IPS-15b (cell line): ENCODE data around the gene KIF3B.
"Not testable (repeated sequence)": the region's sequence is repeated elsewhere in the genome, so short reads cannot be mapped to it uniquely, and the experiment has no call there.

Experiments used
- H3K27me3 ChIP-seq: one replicate; pipeline ENCODE4 v1.6.1; 2013; ENCODE audit warnings: low read length; ENCODE audit not compliant: control insufficient read depth, insufficient read depth
- H3K36me3 ChIP-seq: one replicate; pipeline ENCODE4 v1.6.1; 2013; ENCODE audit warnings: low read length; ENCODE audit not compliant: control insufficient read depth, insufficient read depth
- H3K4me1 ChIP-seq: one replicate; pipeline ENCODE4 v1.6.1; 2013; ENCODE audit warnings: mild to moderate bottlenecking, low read length; ENCODE audit not compliant: control insufficient read depth, insufficient read depth
- H3K4me3 ChIP-seq: one replicate; pipeline ENCODE4 v1.5.1; 2013; ENCODE audit warnings: low read depth, low read length
- H3K9ac ChIP-seq: one replicate; pipeline ENCODE4 v1.6.1; 2013; ENCODE audit warnings: low read depth, mild to moderate bottlenecking, low read length
- H3K9me3 ChIP-seq: one replicate; pipeline ENCODE4 v1.6.1; 2013; ENCODE audit warnings: mild to moderate bottlenecking, low read length; ENCODE audit not compliant: control insufficient read depth, insufficient read depth

Gene KIF3B

DNA sequence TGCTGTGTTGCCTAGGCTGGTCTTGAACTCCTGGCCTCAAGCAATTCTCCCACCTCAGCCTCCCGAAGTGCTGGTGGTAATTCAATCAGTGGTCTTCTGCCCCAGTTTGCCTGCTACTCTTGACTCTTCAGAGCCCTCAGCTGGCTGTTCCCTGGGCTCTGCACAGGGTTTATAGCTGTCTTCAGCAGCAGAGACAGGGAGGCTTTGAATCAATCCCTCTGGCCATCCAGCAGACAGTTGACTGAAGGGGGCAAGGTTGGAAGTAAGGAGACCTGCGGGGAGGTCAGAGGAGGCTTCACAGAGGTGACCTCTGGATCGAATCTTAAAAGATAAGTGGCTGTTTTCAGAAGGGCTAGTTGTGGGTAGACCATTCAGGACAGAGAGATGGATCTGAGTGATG, 26.0 kb upstream of the KIF3B start:
- H3K9me3 ChIP-seq: no peaks in the 10 kb centered on the region

DNA sequence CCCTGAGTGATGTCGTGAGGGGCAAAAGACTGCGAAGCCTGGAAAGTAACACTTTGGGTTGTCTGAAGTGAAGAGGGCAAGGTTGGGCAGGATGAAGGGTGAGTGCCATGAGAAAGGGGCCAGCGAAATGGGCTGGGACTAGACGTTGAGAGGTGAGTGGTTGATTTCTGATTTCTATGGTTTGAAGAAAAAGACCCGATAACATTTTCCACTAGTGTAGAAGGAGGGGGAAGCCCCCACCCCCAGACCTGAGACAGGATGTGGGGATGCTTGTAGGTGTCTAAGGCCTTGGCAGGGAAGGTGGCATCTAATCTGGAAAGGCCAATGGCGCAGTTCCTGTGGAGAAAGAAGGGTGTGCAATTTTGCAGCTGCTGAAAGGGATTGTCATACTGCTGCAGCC, 25.3 kb upstream of the KIF3B start:
- no peaks in the 10 kb centered on the region for H3K4me1 ChIP-seq
- H3K9me3 ChIP-seq: no peaks in the 10 kb centered on the region
- H3K4me3 ChIP-seq: no peak overlapping the region
- H3K9ac ChIP-seq: no peak overlapping the region
- no peaks in the 10 kb centered on the region for H3K36me3 ChIP-seq
- H3K27me3 ChIP-seq: no peaks in the 10 kb centered on the region

More for the DNA sequence above, 26.0 kb upstream of the KIF3B start:
- Histone ChIP-seq H3K9ac (no peak overlapping the region), H3K36me3 (no peaks in the 10 kb centered on the region), H3K4me1 (no peaks in the 10 kb centered on the region), H3K4me3 (no peak overlapping the region), H3K27me3 (no peaks in the 10 kb centered on the region)

DNA sequence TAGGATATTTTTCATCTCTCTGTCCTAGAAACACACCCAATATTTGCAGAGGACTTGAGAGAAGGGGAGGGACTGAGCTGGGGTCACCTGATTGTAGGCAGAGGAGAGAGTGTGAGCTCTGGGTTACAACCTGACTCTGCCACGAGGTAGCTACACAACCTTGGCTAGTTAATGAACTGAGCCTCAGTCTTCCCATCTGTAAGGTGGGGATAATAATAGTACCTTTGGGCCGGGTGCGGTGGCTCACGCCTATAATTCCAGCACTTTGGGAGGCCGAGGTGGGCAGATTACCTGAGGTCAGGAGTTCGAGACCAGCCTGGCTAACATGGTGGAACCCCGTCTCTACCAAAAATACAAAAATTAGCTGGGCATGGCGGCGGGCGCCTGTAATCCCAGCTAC, 16.5 kb upstream of the KIF3B start:
- H3K4me3 ChIP-seq, H3K36me3 ChIP-seq, H3K9ac ChIP-seq, H3K9me3 ChIP-seq, H3K4me1 ChIP-seq, H3K27me3 ChIP-seq: not testable (repeated sequence)

DNA sequence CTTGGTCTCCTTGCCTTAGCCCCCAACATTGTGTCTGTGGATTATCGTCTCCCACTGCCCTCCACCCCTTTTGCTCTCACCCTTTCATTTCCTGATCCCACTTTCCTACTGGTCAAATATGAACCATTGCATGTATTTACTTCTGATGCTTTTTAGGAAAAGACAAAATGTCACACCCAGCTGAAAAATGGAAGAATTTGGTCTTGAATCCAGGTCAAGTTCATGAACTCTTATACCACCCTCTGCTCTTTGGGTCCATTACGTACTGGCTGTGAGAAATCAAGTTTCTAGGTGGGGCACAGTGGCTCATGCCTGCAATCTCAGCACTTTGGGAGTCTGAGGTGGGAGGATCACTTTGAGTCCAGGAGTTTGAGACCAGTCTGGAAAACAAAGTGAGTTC, 15.8 kb upstream of the KIF3B start:
- no peaks in the 10 kb centered on the region for H3K27me3 ChIP-seq
- H3K9me3 ChIP-seq: no peaks in the 10 kb centered on the region
- H3K4me1 ChIP-seq: no peaks in the 10 kb centered on the region
- no peaks in the 10 kb centered on the region for H3K36me3 ChIP-seq
- no peak overlapping the region for H3K9ac ChIP-seq
- H3K4me3 ChIP-seq: no peak overlapping the region

DNA sequence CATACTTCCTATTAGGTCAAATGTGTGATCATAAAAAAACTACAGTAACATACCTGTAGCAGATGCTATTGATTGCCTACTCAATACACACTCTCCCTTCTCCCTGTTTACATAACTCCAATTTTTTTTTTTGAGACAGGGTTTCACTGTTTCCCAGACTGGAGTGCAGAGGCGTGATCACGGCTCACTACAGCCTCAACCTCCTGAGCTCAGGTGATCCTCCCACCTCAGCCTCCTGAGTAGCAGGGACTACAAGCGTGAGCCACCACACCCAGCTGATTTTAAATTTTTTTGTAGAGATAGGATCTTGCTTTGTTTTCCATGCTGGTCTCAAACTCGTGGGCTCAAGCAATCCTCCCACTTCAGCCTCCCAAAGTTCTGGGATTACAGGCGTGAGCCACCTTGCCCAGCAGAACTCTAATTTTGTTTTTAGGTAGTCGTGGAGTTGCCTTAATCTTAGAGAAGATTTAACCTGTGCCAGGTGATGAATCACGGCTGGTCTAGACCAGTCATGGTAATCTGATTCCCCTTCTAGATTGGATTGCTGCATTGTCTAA, 14.0 kb upstream of the KIF3B start:
- H3K9me3 ChIP-seq: no peaks in the 10 kb centered on the region
- no peak overlapping the region for H3K9ac ChIP-seq
- no peaks in the 10 kb centered on the region for H3K27me3 ChIP-seq
- H3K4me3 ChIP-seq: no peak overlapping the region
- no peaks in the 10 kb centered on the region for H3K36me3 ChIP-seq
- no peaks in the 10 kb centered on the region for H3K4me1 ChIP-seq

DNA sequence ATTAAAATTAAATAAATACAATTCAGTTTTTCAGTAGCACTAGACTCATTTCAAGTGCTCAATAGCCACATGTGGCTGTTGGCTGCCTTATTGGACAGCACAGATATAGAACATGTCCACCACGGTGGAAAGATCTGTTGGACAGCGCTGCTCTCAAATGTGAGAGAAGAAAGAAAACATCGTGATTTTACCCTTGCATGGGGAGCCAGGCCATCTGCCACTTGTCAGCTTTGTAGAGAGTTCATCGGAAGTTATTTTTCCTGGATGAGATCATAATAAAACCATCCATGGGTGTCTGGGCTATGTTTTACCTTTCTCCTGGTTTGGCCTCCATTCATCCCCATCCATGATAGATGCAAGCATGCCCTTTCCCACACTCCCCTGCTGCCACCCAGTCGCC, 5.8 kb upstream of the KIF3B start:
- no peak overlapping the region for H3K4me3 ChIP-seq
- H3K27me3 ChIP-seq: no peaks in the 10 kb centered on the region
- H3K4me1 ChIP-seq: no peaks in the 10 kb centered on the region
- no peaks in the 10 kb centered on the region for H3K9me3 ChIP-seq
- no peaks in the 10 kb centered on the region for H3K36me3 ChIP-seq
- H3K9ac ChIP-seq: no peak overlapping the region

DNA sequence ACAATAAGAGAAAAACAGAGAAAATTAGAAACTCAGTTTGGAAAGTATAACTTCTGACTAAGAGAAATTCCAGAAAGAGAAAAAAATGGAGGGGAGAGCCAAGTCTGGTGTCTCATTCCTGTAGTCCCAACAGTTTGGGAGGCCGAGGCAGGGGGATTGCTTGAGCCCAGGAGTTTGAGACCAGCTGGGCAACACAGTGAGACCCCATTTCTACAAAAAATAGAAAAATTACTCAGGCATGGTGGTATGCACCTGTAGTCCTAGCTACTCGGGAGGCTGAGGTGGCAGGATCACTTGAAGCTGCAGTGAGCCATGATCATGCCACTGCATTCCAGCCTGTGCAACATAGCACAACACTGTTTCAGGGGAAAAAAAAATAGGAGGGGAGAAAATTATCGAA, 3.1 kb upstream of the KIF3B start:
- H3K4me1 ChIP-seq: peaks cover 6% of the 10 kb centered on the region
- no peak overlapping the region for H3K4me3 ChIP-seq
- H3K27me3 ChIP-seq: no peaks in the 10 kb centered on the region
- no peaks in the 10 kb centered on the region for H3K9me3 ChIP-seq
- H3K9ac ChIP-seq: no peak overlapping the region
- H3K36me3 ChIP-seq: no peaks in the 10 kb centered on the region

DNA sequence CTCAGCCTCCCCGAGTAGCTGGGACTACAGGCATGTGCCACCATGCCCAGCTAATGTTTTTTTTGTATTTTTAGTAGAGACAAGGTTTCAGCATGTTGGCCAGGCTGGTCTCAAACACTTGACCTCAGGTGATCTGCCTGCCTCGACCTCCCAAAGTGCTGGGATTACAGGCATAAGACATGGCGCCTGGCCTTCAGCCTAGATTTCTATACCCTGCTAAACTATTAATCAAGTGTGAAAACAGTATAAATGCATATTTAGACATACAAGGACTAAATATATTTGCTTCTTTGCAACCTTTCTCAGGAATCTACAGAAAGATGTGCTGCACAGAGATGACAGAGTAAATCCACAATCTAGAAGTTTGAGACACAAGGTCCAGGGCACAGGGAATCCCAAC, 2.3 kb upstream of the KIF3B start:
- not testable (repeated sequence) for H3K4me3 ChIP-seq, H3K9me3 ChIP-seq, H3K36me3 ChIP-seq, H3K4me1 ChIP-seq, H3K27me3 ChIP-seq, H3K9ac ChIP-seq

DNA sequence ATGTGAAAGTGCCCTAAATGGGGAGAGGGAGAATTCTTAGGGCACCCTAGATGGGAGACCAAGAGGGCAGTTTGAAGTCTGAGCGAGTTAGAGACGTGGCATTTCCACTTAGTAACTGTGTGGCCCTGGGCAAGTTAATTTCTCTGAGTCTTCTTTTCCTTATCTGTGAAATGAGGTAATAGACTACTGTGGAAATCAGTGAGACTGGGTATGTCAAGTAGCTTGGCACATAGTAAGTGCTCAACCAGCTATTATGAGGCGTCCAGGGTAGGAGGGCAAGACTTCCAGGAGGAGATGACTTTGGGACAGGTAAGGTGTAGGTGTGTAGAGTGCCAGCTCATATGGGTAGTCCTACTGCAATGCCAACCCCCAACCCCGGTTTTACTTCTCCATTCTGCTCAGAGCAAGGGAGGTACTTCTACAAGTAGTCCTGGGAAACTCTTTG, 770 bp downstream of the KIF3B start:
- H3K36me3 ChIP-seq: no peaks in the 10 kb centered on the region
- H3K27me3 ChIP-seq: no peaks in the 10 kb centered on the region
- H3K4me1 ChIP-seq: peaks cover 6% of the 10 kb centered on the region
- no peaks in the 10 kb centered on the region for H3K9me3 ChIP-seq
- H3K4me3 ChIP-seq: peak overlapping the region; percentile 77
- peak overlapping the region; percentile 32 for H3K9ac ChIP-seq

DNA sequence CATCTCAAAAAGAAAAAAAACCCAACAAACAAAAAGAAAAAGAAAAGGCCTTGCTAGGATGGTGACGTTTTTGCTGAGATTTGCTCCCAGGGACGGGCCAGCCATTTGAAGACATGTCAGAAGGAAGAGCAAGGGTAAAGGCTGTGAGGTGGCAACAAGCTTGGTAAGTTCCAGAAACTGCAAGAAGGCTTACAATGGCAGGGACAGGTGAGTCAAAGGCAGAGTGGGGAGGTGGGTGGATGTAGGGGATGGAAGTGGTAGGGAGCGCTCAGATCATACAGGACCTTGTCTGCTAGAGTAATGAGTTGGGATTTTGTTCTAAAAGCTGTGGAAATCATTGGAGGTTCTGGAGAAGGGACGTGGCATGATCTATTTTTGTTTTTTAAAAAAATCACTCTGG, 4.3 kb downstream of the KIF3B start:
- Histone ChIP-seq H3K9ac (no peak overlapping the region), H3K4me3 (no peak overlapping the region), H3K36me3 (no peaks in the 10 kb centered on the region), H3K4me1 (peaks cover 8% of the 10 kb centered on the region), H3K9me3 (no peaks in the 10 kb centered on the region), H3K27me3 (no peaks in the 10 kb centered on the region)

DNA sequence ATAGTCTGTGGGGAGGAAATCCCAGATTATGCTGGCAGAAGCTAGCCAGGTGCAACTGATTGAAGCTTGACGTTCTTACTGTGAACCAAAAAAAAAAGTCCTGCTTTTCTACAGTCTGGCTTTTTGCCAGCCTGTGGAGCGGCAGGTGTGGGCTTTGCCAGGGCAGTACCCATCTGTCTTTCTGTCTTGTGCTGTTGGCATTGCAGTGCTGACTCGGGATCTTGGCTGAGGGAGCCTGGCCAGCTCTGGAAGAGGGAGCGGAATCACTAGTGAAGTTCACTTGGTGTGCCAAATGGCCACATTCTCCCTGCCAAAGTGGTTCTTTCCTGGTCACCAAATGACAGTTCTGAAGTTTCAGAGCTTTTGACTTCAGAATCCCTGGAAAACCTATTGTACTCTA, 5.0 kb downstream of the KIF3B start:
- no peaks in the 10 kb centered on the region for H3K27me3 ChIP-seq
- no peaks in the 10 kb centered on the region for H3K9me3 ChIP-seq
- no peak overlapping the region for H3K9ac ChIP-seq
- no peak overlapping the region for H3K4me3 ChIP-seq
- peaks cover 7% of the 10 kb centered on the region for H3K4me1 ChIP-seq
- H3K36me3 ChIP-seq: no peaks in the 10 kb centered on the region

DNA sequence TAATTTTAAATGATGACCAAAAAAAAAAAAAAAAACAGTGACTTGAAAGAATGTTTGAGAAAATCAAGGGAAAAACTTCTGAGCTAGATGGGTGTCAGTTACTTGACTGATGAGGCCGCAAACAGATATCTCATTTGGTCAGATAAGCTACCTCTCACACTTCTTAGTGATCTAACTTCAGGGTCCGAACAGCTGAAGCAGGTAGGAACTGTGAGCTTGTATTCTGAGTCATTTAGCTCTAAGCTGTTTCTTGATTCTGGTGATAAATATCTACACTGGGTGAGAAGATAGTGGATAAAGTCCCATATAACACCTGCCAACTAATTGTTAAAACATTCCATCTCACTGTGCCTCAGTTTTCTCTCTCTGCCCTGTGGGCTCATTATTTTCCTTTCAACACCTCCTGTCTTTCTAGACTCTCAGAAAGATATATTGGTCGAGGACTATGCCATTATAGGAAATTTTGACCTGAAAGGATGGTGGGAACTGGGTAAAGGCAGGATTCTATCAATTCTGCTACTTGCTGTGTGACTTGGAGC, 7.7 kb downstream of the KIF3B start:
- Histone ChIP-seq H3K9ac (no peak overlapping the region), H3K4me1 (peaks cover 3% of the 10 kb centered on the region), H3K27me3 (no peaks in the 10 kb centered on the region), H3K36me3 (no peaks in the 10 kb centered on the region), H3K9me3 (no peaks in the 10 kb centered on the region), H3K4me3 (no peak overlapping the region)
